RWPE2 (cell line): ENCODE data around the gene DNTTIP2.

ENCODE experiments used
- ATAC-seq: fragments of 200-7000 bp; cut with Tn5 transposase; 3 replicates; pipeline ENCODE4 v1.9.1; 2021; ENCODE audit warnings: low read depth
- DNase-seq: peaks from one replicate; pipeline ENCODE4 v3.0.0-alpha.2; 2020; ENCODE audit warnings: low spot score
- H3K27ac ChIP-seq: fragments of 450-650 bp; 2 replicates; pipeline ENCODE4 v1.5.1; 2017; ENCODE audit warnings: mild to moderate bottlenecking; ENCODE audit not compliant: poor library complexity, severe bottlenecking
- H3K27me3 ChIP-seq: fragments of 250-450 bp; sonication (Bioruptor Pico); 2 replicates; pipeline ENCODE4 v1.5.1; 2021; ENCODE audit warnings: mild to moderate bottlenecking, moderate library complexity; ENCODE audit not compliant: insufficient read depth, poor library complexity, severe bottlenecking
- H3K36me3 ChIP-seq: fragments of 250-450 bp; sonication (Bioruptor Pico); 2 replicates; pipeline ENCODE4 v1.5.1; 2020; ENCODE audit warnings: low read depth, mild to moderate bottlenecking, moderate library complexity
- H3K4me1 ChIP-seq: fragments of 250-450 bp; sonication (Bioruptor Pico); 2 replicates; pipeline ENCODE4 v1.5.1; 2021; ENCODE audit warnings: mild to moderate bottlenecking, moderate library complexity; ENCODE audit not compliant: insufficient read depth, poor library complexity, severe bottlenecking
- H3K4me3 ChIP-seq: fragments of 250-450 bp; sonication (Bioruptor Pico); 2 replicates; pipeline ENCODE4 v1.5.1; 2021; ENCODE audit warnings: mild to moderate bottlenecking, moderate library complexity; ENCODE audit not compliant: severe bottlenecking
- H3K9me3 ChIP-seq: fragments of 250-450 bp; sonication (Bioruptor Pico); 2 replicates; pipeline ENCODE4 v1.5.1; 2021; ENCODE audit warnings: mild to moderate bottlenecking, moderate library complexity; ENCODE audit not compliant: severe bottlenecking
- CTCF ChIP-seq: fragments of 450-650 bp; IDR thresholded peaks from one replicate; pipeline ENCODE4 v1.5.1; 2017; ENCODE audit warnings: mild to moderate bottlenecking, moderate library complexity; ENCODE audit not compliant: poor library complexity, severe bottlenecking

DNTTIP2 gene

DNA sequence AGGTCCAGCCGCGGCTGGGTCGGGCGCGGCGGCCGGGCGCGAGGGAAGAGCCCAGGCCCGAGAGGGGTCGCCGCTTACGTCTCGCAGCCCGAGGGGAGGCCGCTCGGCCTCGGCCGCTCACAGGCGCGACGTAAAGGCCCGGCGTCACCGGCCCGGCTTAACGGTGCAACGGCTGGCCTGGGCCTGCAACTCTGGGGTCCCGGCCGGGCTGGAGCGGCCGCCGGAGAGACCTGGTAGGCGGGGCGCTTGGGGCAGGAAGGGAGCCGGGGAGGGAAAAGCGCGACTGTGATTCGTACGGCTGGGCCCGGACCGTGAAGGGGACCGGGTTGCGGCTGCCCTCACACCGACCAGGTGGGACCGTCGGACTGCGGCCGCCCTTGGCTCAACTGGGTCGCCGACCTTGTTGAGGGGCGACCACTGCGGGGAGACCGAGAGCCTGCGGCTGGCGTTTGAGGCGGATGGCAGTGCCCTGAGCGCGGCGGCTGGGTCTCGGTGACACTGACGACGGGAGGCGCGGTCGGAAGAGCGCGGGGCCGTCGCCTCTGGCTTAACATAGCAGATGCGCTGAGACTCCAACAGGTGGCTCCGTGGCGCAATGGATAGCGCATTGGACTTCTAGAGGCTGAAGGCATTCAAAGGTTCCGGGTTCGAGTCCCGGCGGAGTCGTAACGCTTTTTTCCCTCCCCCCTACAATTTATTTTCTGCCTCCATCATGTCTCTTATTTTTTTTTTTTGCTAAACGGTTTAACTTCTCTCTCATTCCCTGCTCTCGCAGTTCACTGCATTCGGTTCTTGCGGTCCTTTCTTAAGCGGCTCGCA, 31.8 kb downstream of the DNTTIP2 start:
- H3K4me3 ChIP-seq = peak overlapping the region; percentile 72
- no peaks in the 10 kb centered on the region for H3K9me3 ChIP-seq
- ATAC-seq (peak; percentile 61), DNase-seq (peak; percentile 84)
- H3K27me3 ChIP-seq = no peaks in the 10 kb centered on the region
- peaks cover 15% of the 10 kb centered on the region for H3K4me1 ChIP-seq
- no peak for TF ChIP-seq CTCF
- H3K36me3 ChIP-seq = no peaks in the 10 kb centered on the region; the same call in 1 of the 2 replicates
- H3K27ac ChIP-seq = peak overlapping the region; percentile 94

- H3K27me3 ChIP-seq = no peaks in the 10 kb centered on the region
- peaks cover 15% of the 10 kb centered on the region for H3K4me1 ChIP-seq
- peak; percentile 62 for ATAC-seq
- DNase-seq = peak; percentile 92
- peak overlapping the region; percentile 72 for H3K4me3 ChIP-seq
- peak overlapping the region; percentile 94 for H3K27ac ChIP-seq
- no peaks in the 10 kb centered on the region; the same call in 1 of the 2 replicates for H3K36me3 ChIP-seq
- no peaks in the 10 kb centered on the region for H3K9me3 ChIP-seq
- peak; percentile 35 for TF ChIP-seq CTCF
These were observed 32.6 kb downstream of the DNTTIP2 start for GRCh38 chr1:93846206-93846991.

DNA sequence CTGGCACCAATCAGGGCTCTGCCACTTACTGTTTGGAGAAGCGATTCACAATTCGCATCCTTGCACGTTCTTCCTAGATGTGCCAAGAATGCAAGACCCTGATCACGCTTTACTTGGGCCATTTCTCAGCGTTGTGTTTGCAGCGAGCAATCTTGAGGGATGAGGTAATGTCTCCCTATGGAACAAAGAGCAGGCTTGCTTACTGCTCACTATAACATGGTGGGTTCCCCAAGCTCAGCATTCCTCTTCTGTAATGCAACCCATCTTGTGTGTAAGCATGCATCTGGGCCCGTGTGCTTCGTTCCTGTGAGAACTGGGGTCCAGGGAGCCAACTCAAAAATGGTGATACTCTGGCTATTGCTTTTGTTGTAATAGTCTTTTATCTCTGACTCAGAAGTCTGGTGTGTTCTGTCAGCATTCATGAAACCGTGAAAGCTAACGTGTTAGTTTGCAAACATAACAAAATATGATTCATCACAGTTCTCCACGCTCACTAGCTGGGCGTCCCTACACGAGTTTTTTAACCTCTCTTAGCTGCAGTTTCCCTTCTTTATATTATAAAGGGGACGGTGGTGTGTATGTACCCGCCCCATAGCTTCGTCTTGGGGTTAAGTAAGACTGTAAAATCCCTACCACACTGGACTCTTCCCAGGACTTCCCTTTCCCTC, 33.3 kb downstream of the DNTTIP2 start:
- peak overlapping the region; percentile 72 for H3K4me3 ChIP-seq
- no peak for DNase-seq
- peaks cover 15% of the 10 kb centered on the region for H3K4me1 ChIP-seq
- no peaks in the 10 kb centered on the region for H3K9me3 ChIP-seq
- H3K36me3 ChIP-seq = no peaks in the 10 kb centered on the region; the same call in 1 of the 2 replicates
- peak overlapping the region; percentile 94 for H3K27ac ChIP-seq
- ATAC-seq = peak; percentile 53
- no peak for TF ChIP-seq CTCF
- H3K27me3 ChIP-seq = no peaks in the 10 kb centered on the region

- Histone ChIP-seq H3K4me3 (no peak overlapping the region), H3K27me3 (no peaks in the 10 kb centered on the region), H3K4me1 (peaks cover 19% of the 10 kb centered on the region), H3K27ac (peak overlapping the region; percentile 94), H3K36me3 (no peaks in the 10 kb centered on the region; the same call in 1 of the 2 replicates), H3K9me3 (no peaks in the 10 kb centered on the region)
- no peak for DNase-seq
- ATAC-seq = peak; percentile 28; the same call in 1 of the 3 replicates
- peak; percentile 92 for TF ChIP-seq CTCF
These were observed 34.6 kb downstream of the DNTTIP2 start for GRCh38 chr1:93844262-93845045.
